Fibroblast of peridontal ligament (primary cell): Measurements from ENCODE around the gene SOX13.
A peak's percentile ranks its signal among the peaks of the same experiment; 100 is the strongest.

Source experiments
- DNase-seq: peaks from one replicate; pipeline ENCODE4 v3.0.0-alpha.2; 2010; ENCODE audit errors: extremely low read depth

Gene SOX13

DNA sequence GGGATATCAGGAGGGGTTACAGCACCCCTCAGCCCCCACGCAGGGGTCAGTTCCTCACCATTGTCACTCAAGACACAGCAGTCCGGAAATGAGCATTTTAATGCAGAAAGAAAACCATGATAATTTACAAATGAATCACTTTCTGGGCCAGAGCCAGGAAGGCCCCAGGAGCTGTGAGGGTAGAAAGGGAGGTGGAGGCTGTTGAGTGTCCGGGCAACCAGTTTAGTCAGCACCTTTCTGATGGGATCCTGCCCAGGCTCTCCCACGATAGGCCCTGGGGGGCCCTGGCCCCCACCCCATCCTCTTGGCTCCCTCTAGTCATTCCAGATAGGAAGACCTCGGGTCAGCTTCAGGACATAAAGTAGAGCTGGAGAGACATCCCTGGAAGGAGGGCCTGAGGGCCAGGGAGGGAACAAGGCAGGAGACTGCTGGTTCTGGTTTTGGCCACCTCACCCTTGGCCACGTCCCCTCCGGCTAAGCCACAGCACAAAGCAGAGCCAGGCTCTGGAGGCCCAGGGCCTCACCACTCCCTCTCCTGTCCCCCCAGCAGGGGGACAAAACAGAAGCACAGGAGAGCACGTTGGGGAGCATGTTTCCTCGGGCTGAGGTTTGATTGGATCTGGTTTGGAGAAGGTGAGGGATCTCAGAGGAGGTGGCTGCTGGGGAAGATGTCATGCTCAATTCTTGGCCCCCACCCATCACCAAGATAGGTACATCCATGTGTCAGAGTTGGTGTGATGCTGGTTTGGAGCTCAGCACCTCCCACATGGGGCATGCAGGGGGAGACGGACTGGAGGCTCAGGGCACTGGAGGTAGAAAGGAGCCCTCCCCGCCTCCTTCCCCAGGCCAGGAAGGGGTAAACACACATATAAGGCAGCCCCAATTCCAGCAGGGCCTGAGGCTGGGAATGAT lies 58.3 kb downstream of the SOX13 start:
- DNase-seq, result peak; percentile 81

DNA sequence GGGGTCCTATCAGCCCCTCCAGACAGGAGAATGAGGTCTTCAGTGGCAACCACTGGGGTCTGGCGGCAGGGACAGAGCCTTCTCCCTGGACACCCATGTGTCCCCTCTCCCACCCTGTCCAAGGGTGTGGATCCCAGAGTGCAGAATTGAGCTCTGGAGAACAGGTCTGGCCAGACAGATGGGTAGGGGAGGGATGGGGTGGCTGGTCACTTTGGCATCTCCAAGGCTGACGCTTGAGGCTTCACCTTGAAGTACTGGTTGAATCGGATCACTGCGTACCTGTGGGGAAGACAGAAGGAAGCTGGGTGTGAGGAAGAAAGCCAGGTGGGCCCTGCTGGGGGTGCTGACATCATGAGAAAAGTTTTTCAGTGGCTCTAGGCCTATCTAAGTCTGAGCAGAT lies 59.1 kb downstream of the SOX13 start:
- DNase-seq, result no peak

DNA sequence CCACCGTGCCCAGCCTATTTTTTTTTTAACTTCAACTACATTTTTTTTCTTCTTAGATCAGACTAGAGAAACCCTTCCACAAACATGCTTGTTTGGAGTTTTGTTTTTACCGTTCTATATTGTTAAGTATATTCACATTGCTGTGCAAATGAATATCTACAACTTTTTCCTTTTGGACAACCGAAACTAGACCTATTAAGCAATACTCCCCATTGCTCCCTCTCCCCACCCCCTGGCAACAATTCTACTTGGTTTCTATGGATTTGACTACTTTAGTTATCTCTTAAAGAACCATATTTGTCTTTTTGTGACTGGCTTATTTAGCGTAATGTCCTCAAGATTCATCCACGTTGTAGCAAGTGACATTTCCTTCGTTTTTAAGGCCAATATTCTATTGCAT lies 59.8 kb downstream of the SOX13 start:
- DNase-seq, result no peak

DNA sequence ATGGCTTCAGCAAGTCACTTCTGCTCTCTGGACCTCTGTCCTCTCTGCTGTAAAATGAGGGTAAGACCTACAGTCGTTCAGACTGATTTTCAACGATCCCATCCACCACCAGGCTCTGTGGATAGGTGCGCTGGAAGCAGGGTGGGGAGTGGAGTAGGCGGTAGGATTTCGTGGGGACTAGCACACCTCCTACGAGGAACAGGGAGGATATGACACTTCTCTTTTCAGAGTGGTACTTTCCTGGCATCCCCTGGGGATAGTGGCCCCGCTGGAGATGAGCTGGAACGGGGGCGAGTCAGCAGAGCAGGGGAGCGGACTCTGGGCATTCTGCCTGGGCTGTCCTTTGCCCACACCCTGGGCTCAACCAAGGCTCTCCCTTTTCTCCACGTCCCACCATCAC lies 61.2 kb downstream of the SOX13 start:
- DNase-seq, result no peak

DNA sequence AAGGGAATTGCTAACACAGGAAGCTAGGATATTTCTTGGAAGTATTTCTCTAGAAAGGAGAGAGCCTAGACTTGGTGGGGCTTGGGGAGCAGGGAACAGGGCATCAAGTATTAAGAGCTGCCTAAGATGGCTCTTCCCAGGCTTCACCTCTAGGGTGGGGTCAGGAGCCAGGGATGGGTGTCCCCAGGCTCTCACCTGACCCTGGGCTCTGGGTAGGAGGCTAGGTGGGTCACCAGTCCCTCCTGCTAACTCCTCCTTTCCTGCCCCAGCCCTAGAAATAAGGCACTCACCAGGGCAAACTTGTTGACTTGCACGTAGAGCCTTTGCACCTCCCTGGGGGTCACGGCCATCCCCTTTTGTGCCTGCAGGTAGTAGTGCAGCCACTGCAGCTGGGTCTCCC lies 63.9 kb downstream of the SOX13 start:
- DNase-seq, result no peak

DNA sequence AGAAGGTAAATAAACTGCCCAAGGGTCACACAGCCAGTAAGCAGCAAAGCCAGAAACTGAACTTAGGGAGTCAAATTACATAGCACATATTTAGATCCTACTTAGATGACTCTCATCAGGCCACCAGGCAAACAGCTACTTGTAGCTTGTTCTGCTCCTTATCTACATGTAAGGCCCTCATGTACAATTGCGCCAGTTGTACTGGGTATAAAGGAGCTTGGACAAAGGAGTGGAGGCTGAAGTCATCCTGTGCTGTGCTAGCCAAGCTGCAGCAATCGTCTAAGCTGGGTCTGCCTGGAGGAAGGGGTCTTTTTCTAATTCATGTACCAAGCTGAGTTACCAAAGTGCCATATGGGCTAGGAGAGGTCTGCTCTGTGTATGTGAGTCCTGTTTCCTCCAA lies 66.2 kb downstream of the SOX13 start:
- DNase-seq, result no peak

DNA sequence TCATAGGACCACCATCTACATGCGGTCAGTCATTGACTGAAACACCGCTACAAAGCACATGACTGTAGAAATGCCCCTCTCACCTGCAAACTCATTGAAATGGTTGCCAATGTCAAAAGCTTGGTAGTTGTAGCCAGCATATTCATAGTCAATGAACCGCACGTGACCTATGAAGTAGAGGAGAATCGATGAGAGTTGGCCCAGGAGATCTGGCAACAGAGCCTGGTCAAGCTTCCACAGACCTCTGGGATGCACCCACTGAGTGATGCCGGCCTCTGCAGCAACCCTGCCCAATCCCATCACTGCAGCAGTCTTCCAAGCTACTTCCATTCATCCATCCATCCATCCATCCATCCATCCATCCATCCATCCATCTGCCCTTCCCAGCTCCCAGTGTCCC lies 67.0 kb downstream of the SOX13 start:
- DNase-seq, result no peak

DNA sequence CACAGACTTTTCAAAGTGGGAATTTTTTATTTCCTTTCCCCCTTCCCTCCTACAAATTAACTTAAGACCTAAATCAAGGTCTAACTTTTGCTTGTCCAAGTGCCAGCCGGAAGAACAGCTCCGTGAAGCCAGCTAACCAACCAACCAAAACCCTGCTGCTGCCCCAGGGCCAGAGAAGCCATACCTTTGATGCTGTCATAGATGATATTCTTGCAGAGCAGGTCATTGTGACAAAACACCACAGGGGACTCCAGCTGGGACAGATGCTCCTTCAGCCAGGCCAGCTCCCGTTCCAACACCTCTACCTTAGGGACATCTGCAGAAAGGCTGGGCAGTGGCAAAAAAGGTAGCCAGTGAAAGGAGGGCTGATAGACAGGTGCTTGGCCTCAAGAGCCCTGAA lies 68.2 kb downstream of the SOX13 start:
- no peak for DNase-seq

DNA sequence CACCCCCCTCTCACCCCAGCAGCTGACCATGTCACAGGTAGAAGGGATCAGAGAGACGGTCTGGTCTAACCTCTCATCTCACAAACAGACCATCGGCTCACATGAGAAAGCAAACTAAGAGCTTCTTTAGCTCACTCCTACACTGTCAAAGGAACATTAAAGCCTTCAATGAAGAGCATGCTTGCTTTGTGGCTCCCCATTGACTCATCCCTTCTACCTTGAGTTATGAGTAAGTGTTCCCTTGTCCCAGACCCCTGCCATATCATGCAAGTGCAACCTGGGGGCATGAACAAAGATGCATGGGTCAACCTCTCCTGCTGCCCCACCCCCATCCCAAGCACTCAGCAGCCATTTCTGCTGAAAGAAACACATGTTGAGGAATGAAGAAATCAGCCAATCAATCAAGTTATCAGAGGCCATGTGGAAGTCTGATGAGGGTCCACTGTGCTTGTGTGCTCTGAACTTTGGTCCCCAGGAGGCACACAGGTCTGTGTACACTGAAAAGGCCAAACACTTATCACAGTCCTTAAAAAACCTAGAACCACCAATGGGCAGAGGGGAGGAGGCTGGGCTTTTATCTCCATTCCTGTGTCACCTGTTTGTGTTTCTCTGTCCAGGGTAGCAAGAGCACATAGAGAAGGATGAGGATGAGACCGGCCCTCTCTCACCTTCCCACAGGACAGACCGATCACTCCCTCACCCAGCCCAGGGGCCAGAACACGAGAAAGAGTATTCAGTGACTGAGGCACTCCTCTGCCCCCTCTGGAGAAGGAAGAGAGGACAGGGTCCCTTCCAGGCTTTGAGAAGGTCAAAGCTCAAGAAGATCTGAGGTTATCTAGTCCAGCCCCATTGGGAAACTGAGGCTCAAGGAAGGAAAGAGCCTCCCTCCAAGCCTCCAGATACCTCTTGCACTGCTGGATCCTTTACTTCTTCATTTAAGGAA lies 69.4 kb downstream of the SOX13 start:
- no peak for DNase-seq

DNA sequence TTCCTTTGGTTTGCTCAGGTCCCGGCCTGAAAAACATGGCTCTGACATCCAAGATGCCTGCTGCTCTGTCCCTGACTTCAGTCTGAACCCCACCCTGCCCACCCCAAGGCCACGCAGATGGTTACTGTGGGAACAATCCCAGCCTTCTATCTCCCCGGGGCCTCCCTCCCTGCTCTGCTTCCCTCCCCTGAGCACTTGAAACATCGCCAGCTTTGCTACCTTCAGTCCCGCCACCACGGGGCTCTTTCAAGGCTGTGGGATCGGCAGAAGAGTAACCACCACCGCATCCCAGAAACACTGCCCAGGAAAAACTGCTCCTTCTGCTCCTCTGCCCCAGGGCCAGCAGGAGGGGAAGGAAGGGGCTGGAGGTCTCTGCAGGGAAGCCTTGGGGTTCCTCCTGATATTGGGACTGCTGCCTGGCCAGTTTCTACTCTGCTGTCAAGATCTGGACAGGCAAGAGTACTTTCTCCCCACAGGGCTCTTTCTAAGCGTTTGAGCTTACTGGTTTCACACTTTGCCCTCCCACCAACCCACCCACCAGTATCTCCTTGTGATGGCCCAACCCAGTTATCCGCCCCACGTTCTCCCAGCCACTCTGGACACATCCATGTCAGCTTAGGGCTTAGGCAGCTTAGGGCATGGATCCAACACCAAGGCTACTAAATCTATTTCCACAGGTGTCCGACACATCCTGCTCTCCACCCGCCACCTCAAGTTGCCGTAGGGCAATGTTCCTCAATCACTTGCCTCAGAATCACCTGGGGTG lies 70.5 kb downstream of the SOX13 start:
- DNase-seq, result no peak

DNA sequence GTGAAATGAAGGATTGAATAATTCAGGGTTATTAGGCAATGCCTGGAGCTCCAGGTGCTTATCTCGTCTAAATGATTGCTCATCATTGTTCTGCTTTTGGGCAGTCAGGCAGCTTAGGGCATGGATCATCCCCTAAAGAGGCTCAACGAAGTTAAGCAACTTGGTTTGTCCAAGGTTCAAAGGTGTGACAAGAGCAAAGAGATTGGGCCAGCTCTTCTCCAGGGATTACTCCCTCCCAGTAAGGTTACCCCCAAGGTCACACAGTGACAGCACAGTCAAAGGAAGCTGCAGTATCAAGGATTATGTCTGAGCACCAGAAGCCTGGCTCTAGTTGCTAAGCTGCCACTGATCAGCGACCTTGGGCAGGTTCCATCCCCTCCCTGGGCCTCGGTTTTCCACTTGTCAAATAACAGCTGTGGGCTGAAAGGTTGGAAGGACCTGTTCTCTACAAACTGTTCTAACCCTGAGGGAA lies 72.2 kb downstream of the SOX13 start:
- no peak for DNase-seq

DNA sequence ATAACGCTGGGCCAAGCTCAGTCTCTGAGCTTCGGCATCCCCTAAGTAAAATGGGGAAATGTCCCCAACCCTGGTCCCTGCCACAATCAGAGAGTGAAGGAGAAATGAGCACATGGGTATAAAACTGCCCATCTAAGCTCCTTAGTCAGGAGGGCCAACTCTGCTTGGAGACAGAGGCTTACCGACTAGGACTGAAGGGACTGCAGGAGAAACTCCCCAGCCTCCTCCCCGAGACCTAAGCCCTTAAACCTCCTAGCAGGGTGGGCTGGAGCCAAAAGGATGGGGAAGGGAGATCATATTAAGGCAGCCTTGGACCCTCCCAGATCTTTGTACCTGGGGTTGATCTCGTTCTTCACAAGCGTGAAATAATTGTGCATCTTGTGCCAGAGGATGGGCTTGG lies 73.4 kb downstream of the SOX13 start:
- no peak for DNase-seq

DNA sequence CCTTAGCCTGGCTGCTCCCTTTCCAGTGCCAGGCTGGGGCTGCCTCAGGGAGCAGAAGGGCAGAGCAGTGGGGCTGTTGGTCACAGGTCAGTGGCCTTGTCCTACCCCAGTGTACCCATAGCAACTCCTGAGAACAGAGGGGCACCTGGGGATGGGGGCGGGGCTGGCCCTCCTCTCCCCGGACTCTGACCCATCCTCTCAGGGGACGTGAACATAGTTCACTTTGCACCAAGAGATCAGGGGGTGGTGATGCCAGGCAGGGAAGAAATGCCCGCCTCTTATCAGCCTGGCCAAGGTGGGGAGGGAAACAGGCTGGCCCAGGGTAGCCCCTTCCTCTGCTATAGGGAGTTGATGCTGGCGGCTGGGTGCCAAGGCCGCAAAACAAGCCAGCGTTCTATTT lies 74.0 kb downstream of the SOX13 start:
- DNase-seq, result no peak

DNA sequence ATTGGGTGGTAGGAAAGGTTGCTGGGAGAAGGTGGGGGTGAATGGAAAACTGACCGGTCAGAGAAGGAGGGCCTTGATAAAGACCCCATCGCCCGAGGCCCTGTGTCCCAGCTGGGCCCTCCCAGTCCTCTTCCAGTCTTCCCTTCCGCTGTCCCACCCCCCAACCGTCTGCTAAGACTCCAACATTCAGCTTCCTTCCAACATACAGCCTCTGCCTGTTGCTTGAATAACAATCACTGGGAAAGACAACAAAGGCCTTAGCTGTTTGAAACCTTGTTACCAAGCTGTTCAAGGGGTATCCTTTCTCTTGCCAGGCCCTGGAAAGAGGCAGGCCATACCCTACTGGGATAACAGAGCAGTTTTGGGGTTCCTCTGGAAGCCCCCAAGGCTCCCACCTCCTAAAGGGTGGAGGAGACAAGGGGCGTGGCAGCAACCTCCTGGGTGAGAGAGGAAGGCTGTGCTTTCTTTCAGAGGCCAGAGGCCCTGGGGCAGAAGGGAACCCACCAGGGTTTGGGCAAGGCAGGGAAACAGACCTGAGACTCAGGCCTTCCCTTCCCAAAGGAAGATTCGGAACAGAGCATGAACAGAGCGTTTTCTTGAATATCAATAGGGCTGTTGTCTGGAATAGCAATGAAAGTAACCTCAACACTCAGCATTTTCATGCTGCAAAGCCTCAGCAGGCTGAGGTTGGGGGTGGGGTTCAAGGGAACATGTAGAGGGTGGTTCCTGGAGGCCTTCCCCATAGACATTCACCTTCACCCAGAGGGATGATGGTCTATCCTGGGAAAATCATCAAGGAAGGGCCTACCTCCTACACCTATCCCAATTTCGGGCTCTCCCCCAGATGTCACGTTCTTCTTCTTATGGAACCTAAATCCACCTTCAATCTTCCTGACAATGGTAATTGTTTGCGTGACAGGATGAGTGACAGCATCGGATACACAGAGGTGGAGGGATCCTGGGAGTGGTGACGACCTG lies 74.8 kb downstream of the SOX13 start:
- DNase-seq, result no peak

DNA sequence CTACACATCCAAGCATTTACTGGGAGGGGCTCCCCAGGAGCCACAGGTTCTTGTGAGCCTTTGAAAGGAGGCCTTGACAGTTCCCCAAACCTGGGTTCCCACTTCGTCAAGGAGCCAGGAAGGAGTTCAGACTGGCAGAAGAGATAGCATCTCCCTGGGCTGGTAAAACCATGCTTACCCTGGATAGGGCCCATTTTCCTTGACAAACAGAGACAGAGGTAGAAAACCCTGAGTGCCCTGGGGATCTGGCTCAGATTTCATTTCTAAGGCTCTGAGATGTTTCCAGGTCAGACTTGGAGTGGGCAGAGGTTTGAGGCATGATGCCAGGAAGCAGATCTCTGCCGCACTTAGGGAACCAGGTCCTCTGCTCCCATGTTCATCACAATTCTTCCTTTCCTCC lies 76.2 kb downstream of the SOX13 start:
- no peak for DNase-seq

DNA sequence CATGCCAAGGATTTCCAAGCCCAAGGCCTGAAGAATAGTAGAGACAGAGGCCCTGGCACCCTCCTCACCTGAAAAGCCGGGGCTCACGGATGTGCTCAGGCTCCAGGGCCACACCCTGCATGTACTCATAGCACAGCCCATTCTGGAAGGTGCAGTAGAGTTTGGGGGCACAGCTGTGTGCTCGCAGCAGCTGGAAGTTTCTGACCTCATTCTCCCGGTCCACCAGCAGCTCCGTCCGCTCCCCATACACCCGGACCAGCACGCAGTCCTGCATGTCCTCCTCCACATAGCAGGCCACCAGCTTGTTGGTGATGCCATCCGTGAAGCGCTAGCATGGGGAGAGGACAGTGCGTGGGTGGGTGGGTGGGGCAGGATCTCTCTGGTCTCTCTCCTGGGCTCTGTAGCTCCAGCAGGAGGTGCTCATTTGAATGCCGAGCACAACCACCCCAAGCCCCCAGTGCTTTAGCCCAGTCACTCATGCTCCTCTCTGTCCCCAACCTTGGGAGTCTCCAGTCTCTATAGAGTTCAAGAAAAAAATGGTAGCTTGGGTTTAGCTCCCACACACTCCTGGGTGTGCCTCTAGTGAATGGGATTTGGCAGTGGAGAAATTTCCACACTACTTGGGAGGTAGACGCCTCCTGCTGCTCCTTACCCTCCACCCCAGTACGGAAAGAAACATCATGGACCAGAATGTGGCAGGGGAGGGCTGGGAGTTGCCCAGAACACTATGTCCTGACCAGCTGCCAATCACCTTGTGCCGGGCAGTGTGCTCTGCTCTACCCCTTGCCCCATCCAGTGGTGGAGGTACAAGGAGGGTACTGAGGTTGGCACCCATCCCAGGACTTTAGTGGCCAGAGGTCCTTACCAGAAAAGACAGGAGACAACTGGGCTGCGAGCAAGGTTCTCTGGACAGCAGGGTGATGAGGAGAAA lies 77.0 kb downstream of the SOX13 start:
- no peak for DNase-seq

DNA sequence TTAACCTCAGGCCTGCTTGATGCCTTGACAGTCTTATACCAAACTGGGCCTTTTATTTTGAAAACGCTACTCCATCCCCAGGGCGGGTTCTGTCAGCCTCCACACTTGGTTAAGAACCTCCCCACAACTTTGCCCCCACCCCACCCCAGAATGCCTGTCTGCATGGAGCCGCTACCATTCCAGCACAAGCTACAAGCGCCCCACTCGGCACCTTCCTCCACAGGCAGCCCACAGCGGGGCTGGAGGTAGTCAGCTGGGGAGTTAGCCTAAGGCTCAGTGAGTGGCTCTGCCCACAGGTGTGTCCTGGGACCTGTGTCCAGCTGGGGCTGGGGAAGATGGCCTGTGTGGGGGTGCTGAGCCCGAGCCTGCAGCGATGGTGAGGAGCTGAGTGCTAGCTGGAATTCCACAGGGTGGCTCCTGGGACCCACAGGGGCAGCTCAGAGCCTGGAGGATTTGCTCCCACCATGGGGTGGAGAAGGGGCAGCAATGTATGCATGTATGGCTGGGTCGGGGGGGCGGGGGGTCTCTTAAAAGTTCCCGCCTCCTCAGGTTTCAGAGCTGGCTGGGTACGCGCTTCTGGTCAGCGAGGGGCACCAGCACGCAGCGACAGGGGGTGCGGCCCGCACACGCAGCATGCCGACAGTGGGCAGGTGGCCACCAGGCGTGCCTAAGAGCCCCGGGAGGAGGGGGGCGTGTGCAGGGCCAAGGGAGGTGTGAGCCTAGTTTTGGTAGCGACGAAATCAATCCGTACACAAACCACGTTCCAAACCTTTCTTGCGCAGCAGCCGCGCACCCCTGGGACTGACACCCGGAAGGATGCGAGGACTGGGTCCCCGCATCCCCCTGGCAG lies 78.0 kb downstream of the SOX13 start:
- no peak for DNase-seq

DNA sequence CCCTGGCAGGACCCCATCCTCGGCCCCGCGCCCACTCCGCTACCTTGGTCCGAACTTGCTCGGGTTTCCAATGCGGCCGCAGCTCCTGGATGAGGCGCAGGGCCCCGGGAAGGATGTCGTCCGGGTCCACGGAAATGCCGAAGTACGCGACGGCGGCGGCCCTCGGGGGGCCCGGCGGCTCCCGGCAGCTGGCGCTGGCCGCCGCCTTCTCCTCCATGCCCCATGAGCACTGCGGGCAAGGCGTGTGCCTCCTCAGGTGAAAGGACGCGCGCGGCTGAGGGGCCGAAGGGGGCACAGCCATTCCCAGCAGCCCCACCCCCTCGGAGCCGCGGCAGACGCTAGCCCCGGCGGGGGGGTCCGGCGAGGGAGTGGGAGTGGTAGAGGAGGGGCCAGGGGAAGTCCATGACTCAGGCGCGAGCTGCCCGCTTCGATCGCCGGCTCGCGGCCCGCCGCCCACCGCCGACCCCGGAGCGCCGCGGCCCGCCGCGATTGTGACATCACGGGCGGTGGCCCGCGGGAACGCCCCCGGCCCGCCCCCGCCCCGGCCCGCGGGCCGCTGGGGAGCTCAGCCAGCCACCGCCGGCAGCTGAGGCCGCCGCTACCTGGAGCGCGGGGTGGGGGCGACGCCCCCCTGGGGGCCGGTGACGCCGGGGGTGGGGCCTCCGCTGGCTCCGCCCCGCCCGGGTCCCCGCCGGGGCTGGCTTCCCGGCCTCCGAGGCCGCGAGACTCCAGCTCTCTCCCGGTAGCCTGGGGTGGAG lies 78.8 kb downstream of the SOX13 start, which contains the start of gene ETNK2:
Gene ETNK2 (minus strand): TSS at position 493 of the 758 bp plus-strand sequence. CDS start 192 bp downstream, at position 301.
- no peak for DNase-seq
